Suprapubic skin (tissue), 4 donors: ENCODE data around the gene NDOR1.

Experiments
- POLR2A ChIP-seq, 2 donors: fragments of 450-650 bp; IDR thresholded peaks; one replicate each; pipeline ENCODE4 v1.6.1; 2017; ENCODE audit warnings: antibody characterized with exemption in 2 of 2, mild to moderate bottlenecking in 2 of 2, moderate library complexity in 2 of 2
- POLR2AphosphoS5 ChIP-seq, 3 donors: sonication (generic); formaldehyde crosslinking; IDR thresholded peaks; one replicate each; pipeline ENCODE4 v1.6.1; 2017; ENCODE audit warnings: antibody characterized with exemption in 3 of 3

DNA sequence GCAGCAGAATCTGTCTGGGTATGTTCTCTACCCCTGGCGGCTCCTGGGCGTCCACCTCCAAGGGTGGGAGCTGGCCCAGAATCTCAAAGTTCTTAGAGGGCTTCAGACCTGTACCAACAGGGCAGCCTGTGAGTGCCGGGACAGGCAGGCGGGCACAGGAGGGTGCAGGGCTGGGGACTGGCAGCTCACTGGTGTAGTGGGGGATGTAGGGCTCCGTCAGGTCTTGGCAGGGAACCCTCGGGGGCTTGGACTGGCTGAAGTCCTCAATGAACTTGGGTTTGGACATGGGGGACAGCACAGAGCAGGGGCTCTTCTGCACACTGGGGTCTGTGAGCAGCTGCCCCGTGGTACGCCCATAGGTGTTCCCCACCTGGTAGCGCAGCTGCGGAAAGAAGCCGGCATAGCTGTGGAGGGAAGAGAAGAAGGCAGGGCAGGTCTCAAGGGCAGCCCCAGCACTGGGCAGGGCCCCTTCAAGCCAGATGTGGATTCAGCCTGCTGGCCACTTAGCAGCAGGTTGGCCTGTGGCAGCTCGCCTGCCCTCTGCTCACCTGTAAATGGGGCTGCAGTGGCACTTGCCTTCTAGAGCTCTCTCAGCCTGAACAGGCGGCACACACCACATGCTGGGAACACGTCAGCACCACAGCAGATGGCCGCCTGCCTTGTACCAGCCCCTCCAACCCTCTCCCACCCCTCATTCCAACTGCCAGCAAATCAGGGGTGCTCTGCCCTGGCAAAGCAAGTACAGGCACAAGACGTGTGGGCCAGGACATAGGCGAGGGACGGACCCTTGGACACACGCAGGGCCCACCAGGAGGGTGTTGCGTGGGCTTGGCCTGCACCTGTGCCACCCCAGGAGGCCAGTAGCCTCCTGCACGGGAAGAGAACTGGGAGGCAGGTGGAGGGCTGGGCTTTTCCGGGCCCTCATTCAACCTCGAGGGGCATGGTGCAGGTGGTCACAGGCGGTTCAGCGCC, 40.2 kb downstream of the NDOR1 start:
- TF ChIP-seq POLR2AphosphoS5 (IDR thresholded peaks at IDR 0.05) (no peak), POLR2A (IDR thresholded peaks at IDR 0.05) (no peak)
